Stimulated activated CD4-positive, alpha-beta T cell treated with anti-CD3 and anti-CD28 coated beads, Interleukin-2, amount 100 ng/mL, for 48 hours (primary cell): Measurements from ENCODE around the gene KIF4B.
"Not testable (repeated sequence)": the region's sequence is repeated elsewhere in the genome, so short reads cannot be mapped to it uniquely, and the experiment has no call there.

Source experiments
- DNase-seq, 2 donors: peaks; one replicate each; pipeline ENCODE4 v3.0.0-alpha.2; 2020

The KIF4B gene, protein sequence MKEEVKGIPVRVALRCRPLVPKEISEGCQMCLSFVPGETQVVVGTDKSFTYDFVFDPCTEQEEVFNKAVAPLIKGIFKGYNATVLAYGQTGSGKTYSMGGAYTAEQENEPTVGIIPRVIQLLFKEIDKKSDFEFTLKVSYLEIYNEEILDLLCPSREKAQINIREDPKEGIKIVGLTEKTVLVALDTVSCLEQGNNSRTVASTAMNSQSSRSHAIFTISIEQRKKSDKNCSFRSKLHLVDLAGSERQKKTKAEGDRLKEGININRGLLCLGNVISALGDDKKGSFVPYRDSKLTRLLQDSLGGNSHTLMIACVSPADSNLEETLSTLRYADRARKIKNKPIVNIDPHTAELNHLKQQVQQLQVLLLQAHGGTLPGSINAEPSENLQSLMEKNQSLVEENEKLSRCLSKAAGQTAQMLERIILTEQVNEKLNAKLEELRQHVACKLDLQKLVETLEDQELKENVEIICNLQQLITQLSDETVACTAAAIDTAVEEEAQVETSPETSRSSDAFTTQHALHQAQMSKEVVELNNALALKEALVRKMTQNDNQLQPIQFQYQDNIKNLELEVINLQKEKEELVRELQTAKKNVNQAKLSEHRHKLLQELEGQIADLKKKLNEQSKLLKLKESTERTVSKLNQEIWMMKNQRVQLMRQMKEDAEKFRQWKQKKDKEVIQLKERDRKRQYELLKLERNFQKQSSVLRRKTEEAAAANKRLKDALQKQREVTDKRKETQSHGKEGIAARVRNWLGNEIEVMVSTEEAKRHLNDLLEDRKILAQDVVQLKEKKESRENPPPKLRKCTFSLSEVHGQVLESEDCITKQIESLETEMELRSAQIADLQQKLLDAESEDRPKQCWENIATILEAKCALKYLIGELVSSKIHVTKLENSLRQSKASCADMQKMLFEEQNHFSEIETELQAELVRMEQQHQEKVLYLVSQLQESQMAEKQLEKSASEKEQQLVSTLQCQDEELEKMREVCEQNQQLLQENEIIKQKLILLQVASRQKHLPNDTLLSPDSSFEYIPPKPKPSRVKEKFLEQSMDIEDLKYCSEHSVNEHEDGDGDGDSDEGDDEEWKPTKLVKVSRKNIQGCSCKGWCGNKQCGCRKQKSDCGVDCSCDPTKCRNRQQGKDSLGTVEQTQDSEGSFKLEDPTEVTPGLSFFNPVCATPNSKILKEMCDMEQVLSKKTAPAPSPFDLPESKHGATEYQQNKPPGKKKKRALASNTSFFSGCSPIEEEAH

DNA sequence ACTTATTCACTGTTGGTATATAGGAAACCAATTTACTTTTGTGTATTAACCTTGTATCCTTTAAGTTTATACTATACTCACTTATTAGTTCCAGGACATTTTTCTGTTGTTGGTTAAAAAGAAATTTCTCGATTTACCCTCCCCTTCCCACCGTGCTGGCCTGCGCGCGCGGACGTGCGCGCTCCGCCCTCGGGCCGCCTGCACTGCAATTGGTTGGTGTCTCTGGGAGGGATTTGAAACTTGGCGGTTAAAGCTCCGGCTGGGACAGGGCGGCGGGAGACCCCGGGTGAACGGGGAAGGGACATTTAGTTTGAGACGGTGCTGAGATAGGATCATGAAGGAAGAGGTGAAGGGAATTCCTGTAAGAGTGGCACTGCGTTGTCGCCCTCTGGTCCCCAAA is at the start of gene KIF4B:
TSS of gene KIF4B (plus strand) at position 230 of the 400 bp plus-strand sequence. CDS start at position 335, 105 bp downstream.
- DNase-seq = no peak

DNA sequence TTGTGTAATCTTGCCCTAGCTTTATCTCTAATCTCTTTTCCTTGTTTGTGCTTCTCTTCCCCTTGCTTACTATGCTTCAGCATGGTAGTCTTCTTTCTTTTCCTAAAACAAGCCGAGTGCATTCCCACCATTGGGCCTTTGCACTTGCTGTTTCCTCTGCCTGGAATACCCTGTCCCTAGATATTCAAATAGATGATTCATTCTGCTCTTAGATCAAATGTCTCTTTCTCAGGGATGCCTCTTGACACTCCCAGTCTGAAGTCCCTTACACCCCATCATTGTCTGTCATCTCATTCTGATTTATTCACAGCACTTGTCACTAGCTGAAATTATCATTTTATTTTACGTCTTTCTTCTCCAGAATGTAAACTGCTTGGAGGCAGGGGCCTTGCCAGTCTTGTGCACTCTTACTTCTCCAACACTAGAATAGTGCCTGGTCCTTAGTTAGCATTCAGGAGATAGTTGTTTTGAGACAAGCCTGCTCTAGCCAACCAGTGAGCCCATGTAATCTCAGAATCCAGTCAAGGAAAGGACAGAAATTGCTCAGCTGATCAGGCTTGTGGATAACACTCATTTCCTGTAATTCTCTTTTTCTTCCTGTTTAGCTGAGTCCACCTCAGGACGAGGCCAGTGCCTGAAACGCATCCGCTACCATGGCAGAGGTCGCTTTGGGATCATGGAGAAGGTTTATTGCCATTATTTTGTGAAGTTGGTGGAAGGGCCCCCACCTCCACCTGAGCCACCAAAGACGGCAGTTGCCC is 47.3 kb upstream of the KIF4B start:
- no peak for DNase-seq

DNA sequence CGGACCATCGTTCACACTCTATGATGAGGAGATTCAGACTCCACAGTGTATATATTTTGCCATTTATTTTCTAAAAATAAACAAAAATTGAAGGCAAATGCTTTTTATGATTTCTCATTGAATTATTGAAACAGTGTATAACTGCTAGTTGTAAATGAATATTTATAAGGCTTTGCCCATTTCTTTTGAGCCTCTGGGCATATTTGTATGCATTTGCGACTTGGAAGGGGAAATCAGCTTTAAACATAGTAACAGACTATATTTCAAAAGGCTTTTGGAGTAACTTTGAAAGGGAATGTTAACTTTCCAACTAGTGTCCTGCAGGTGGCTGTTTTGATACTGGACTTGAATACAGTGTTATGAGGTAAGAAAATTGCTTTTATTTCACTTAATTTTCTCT is 46.7 kb upstream of the KIF4B start:
- no peak for DNase-seq

- no peak for DNase-seq
These were observed 46.0 kb upstream of the KIF4B start for GRCh38 chr5:154967421-154968024.

DNA sequence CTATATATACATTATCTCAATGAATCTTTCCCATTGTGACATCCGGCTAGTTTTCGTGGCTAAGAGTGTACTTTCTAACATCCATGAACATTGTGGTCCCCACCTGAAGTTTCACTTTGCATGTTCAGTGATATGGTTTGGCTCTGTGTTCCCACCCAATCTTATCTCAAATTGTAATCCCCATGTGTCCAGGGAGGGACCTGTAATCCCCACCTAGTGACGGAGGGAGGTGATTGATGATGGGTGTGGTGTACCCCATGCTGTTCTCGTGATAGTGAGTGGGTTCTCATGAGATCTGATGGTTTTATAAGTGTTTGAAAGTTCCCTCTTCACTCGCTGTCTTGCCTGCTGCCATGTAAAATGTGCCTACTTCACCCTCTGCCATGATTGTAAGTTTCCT is 44.6 kb upstream of the KIF4B start:
- no peak for DNase-seq

DNA sequence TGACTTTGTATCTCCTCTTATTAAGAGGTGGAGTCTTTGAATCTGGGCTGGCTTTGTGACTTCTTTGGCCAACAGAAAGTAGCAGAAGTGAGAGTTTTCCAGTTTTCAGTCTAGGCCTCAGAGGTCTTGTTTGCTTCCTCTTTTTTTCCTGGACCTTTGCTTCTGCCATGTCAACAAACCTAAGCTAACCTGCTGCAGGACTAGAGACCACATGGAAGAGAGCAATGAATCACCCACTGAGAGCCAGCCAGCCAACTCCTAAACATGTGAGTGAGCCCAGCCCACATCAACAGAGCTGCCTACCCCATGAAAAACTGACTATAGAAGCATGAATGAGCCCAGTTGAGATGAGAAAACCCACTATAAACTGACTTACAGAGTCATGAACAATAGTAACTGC is 42.8 kb upstream of the KIF4B start:
- no peak for DNase-seq

DNA sequence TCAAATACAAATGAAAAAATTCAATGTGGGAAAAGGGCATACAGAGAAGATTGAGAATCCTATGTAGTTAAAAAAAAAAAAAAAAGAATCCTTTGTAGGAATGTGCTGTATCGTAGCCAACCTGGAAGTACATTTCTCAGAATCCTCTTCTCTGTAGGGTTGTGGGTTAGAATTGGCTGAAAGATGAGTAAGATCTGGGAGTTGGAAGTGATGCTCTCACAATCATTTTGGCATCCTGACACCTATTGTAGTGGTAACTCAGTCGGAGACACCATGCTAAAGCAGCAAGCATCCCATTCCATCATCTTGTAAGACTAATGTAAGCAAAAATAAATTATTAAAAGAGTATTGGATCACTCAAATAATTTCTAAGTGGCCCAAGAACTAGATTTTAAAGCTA is 42.1 kb upstream of the KIF4B start:
- no peak for DNase-seq

DNA sequence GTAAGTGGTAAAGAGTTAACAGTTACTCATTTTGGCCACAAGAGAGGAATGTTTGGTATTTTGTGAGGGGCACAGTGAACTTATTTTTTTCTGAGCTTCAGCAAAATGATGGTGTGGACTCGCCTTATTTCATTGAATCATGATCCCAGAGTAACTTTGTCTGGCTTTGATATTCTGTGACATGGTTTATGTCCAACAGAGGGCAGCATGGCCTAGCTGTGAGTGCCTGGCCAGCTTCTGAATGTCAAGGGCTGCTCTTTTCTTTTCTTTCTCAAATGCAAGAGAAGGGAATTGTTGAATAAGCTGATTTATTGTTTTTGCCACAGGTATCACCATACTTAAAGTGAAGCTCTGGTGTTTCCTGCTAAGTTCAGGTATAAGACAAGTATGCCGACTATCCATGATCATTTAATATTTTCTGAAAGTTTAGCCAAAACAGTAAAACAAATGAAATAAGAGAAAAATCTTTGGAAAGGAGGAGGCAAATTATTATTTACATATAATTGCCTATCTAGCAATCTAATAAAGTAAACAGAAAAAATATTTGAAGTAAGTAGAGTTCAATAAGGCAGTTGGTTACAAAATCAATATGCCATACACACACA is 41.0 kb upstream of the KIF4B start:
- DNase-seq = peak in 1 of 2 donors; percentile 1

- not testable (repeated sequence) for DNase-seq
These were observed 37.5 kb upstream of the KIF4B start for GRCh38 chr5:154976082-154976481.

GRCh38 chr5:154977409-154977808 is 36.1 kb upstream of the KIF4B start:
- DNase-seq = no peak

- not testable (repeated sequence) for DNase-seq
These were observed 35.3 kb upstream of the KIF4B start for GRCh38 chr5:154978294-154978693.

GRCh38 chr5:154984946-154985516 is 28.5 kb upstream of the KIF4B start:
- no peak for DNase-seq

- no peak for DNase-seq
These were observed 27.4 kb upstream of the KIF4B start for GRCh38 chr5:154986151-154986550.

- no peak for DNase-seq
These were observed 23.9 kb upstream of the KIF4B start for GRCh38 chr5:154989626-154990025.

- DNase-seq = no peak
These were observed 20.1 kb upstream of the KIF4B start for GRCh38 chr5:154993461-154993860.

- DNase-seq = no peak
These were observed 17.9 kb upstream of the KIF4B start for GRCh38 chr5:154995679-154996078.

DNA sequence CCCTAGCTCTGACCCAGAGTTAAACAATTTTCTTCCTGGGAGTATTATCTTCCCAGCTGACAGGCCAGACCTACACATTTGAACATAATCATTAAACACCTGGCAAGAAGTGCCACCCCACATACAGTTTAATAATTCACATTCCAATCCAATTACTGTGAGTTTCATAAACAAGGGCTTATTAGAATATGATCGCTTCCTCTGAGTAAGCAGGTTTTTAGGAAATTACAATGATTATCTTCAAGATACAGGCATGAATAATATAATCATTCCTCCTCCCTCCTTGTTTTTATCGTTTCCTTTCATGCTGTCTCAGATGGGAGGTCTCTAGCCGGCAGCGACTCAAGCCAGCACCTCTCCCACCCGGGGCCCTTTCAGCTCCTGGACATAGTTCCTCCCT is 15.8 kb upstream of the KIF4B start:
- no peak for DNase-seq

DNA sequence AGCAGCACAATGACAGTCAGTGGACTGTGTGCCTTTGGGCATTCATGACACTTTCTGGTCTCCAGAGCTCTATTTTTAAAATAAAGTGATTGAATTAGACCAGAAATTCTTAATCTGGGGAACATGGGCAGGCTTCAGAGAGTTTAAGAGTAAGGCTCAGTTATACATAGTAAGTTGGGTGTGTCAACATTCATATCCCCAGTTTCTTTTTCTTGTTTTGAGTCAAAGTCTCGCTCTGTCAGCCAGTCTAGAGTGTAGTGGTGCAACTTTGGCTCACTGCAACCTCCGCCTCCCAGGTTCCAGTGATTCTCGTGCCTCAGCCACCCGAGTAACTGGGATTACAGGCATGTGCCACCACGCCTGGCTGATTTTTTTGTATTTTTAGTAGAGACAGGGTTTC is 13.7 kb upstream of the KIF4B start:
- no peak for DNase-seq

GRCh38 chr5:155001523-155001922 is 12.0 kb upstream of the KIF4B start:
- no peak for DNase-seq

DNA sequence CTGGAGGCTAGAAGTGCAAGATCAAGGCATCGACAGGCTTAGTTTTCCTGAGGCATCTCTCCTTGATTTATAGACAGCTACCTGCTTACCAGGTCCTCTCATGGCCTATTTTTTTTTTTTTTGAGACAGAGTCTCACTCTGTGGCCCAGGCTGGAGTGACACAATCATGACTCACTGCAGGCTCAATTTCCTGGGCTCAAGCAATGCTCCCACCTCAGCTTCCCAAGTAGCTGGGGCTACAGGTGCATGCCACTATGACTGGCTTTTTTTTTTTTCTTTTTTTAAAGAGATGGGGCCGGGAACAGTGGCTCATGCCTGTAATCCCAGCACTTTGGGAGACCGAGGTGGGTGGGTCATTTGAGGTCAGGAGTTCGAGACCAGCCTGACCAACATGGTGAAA is 10.8 kb upstream of the KIF4B start:
- DNase-seq = not testable (repeated sequence)

DNA sequence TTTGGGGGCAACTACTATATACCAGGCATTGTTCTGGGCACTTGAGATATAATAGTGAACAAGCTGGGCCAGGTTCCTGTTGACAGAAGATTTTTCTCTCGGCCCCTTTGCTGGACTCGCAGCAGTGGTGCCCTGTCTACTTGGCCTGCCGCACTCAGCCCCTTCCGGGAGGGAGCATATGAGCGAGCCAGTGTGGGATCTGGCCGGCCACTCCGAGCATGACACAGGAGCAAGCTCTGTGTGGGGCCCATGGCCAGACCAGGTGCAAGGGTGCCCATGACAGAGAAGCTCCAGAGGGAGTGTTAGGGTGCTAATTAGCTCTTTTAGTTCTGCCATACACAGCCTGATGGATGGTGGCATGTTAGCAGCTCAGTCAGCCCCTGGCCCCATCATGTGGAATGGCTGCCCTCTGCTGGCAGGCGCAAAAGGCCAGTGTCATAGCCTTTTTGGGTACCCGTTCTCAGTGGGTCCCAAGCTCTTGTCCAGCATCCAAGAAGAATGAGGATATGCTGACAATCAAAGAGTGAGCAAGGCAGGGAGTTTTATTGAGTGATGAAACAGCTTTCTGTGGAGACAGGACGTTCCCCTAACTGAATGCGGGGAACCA is 9.3 kb upstream of the KIF4B start:
- DNase-seq = peak in 1 of 2 donors; percentile 9
